Gastrocnemius medialis (tissue), 4 donors: ENCODE data around the gene SNW1.

Experiments used
- POLR2A ChIP-seq, 2 donors: fragments of 450-650 bp; IDR thresholded peaks; one replicate each; pipeline ENCODE4 v1.6.1; 2017; ENCODE audit warnings: antibody characterized with exemption in 2 of 2, mild to moderate bottlenecking in 2 of 2, moderate library complexity in 2 of 2
- TF ChIP-seq, protein P1 (sequence below), 5 experiments: fragments of 450-650 bp in 3 of 5; fragments of 200-600 bp in 2 of 5; sonication (generic) in 2 of 5; IDR thresholded peaks in 4 of 5; conservative IDR thresholded peaks in 1 of 5; 1 replicate in 4 of 5; 2 replicates in 1 of 5; pipeline ENCODE4 v1.5.1; 2016 to 2019; ENCODE audit warnings: antibody characterized with exemption in 5 of 5, mild to moderate bottlenecking in 3 of 5, moderate library complexity in 3 of 5

GRCh38 chr14:77707724-77708408, 53.1 kb downstream of the SNW1 start, which contains the start of the genes ALKBH1 and SLIRP:
- TF ChIP-seq, protein P1, sequence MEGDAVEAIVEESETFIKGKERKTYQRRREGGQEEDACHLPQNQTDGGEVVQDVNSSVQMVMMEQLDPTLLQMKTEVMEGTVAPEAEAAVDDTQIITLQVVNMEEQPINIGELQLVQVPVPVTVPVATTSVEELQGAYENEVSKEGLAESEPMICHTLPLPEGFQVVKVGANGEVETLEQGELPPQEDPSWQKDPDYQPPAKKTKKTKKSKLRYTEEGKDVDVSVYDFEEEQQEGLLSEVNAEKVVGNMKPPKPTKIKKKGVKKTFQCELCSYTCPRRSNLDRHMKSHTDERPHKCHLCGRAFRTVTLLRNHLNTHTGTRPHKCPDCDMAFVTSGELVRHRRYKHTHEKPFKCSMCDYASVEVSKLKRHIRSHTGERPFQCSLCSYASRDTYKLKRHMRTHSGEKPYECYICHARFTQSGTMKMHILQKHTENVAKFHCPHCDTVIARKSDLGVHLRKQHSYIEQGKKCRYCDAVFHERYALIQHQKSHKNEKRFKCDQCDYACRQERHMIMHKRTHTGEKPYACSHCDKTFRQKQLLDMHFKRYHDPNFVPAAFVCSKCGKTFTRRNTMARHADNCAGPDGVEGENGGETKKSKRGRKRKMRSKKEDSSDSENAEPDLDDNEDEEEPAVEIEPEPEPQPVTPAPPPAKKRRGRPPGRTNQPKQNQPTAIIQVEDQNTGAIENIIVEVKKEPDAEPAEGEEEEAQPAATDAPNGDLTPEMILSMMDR (IDR thresholded peaks at IDR 0.05 in 4 of 5, conservative IDR thresholded peaks at IDR 0.05 in 1 of 5): peak in 1 of 5 experiments; percentile 6
- TF ChIP-seq POLR2A (IDR thresholded peaks at IDR 0.05): peak; percentile 65 to 76
